Small intestine (tissue), 7 donors: Measurements from ENCODE around the gene SPIC. TPM values are rescaled to one million over a fixed set of nuclear protein-coding genes. Genes with fewer than 3 reads are reported as not detected.
"Not testable (repeated sequence)": the region's sequence is repeated elsewhere in the genome, so short reads cannot be mapped to it uniquely, and the experiment has no call there.

Source experiments
- DNase-seq, 2 donors: peaks; one replicate each; pipeline versions ENCODE4 v3.0.0 to v3.0.0-alpha.2; 2013
- FAIRE-seq: peaks from 2 replicates; lab custom pipeline; 2012; peaks lifted over from hg19 to GRCh38; lab: Jason Lieb, UNC
- H3K27ac ChIP-seq, 3 donors: one replicate each; pipeline ENCODE4 v1.5.1; 2013; ENCODE audit warnings: low read length in 2 of 3, mild to moderate bottlenecking in 2 of 3, control low read depth in 1 of 3, inconsistent platforms in 1 of 3, low read depth in 1 of 3, moderate library complexity in 1 of 3
- H3K27me3 ChIP-seq, 3 donors: one replicate each; pipeline ENCODE4 v1.6.1; 2013; ENCODE audit warnings: low read length in 3 of 3, inconsistent platforms in 1 of 3; ENCODE audit not compliant: control insufficient read depth in 3 of 3, insufficient read depth in 3 of 3
- H3K36me3 ChIP-seq, 3 donors: one replicate each; pipeline ENCODE4 v1.6.1; 2013; ENCODE audit warnings: low read length in 3 of 3, inconsistent platforms in 1 of 3, low read depth in 1 of 3, mild to moderate bottlenecking in 1 of 3, moderate library complexity in 1 of 3; ENCODE audit not compliant: control insufficient read depth in 3 of 3, insufficient read depth in 2 of 3
- H3K4me1 ChIP-seq, 3 donors: one replicate each; pipeline ENCODE4 v1.6.1; 2013; ENCODE audit warnings: low read length in 2 of 3, inconsistent platforms in 1 of 3, low read depth in 1 of 3, mild to moderate bottlenecking in 1 of 3, moderate library complexity in 1 of 3; ENCODE audit not compliant: control insufficient read depth in 3 of 3, insufficient read depth in 2 of 3
- H3K4me3 ChIP-seq, 3 donors: one replicate each; pipeline ENCODE4 v1.5.1; 2013; ENCODE audit warnings: low read length in 3 of 3, control low read depth in 1 of 3, inconsistent platforms in 1 of 3, low read depth in 1 of 3, mild to moderate bottlenecking in 1 of 3, moderate library complexity in 1 of 3
- H3K9me3 ChIP-seq, 2 donors: one replicate each; pipeline ENCODE4 v1.6.1; 2013; ENCODE audit warnings: low read depth in 1 of 2, low read length in 1 of 2; ENCODE audit not compliant: control insufficient read depth in 2 of 2, insufficient read depth in 1 of 2
- WGBS, 3 donors: extraction: QIAGEN DNeasy Blood & Tissue Kit; methylation state at CpG; one replicate each; pipeline ENCODE4 v1.1.7; 2013; 5-methylcytosine and 5-hydroxymethylcytosine counted together
- polyA plus RNA-seq, 4 donors: library from polyadenylated mRNA; stranded (reverse) in 3 of 4; unstranded in 1 of 4; fragments of 200-250 nt in 3 of 4; fragments of 120-200 nt in 1 of 4; gene quantifications; one replicate each; pipeline versions ENCODE4 v1.2.1 to v1.2.3, GENCODE V29; 2013
- donor health status: healthy with polysubstance abuse.
- donor health status: control.
- donor health status: control.
- donor health status: Bipolar disorder and iron deficiency.
- donor health status: healthy.

SPIC gene
- polyA plus RNA-seq, 4 donors = 0.10 to 0.19 TPM; not detected in 2

- FAIRE-seq = no peak
- DNase-seq = no peak
- no peaks in the 10 kb centered on the region for H3K4me1 ChIP-seq
- no peaks in the 10 kb centered on the region for H3K36me3 ChIP-seq
- no peaks in the 10 kb centered on the region for H3K9me3 ChIP-seq
- 81 to 92% (median 87%) methylated on average over 2 of the region's 2 CpGs for WGBS, 3 donors
- peaks cover 0 to 2% (median 0%) of the 10 kb centered on the region in 3 donors for H3K27me3 ChIP-seq
- H3K27ac ChIP-seq = no peak overlapping the region
- H3K4me3 ChIP-seq = no peak overlapping the region
These were observed 4.2 kb upstream of the SPIC start for GRCh38 chr12:101470939-101471338.

GRCh38 chr12:101471878-101472277 lies 3.3 kb upstream of the SPIC start:
- H3K4me1 ChIP-seq, H3K9me3 ChIP-seq, H3K36me3 ChIP-seq, H3K4me3 ChIP-seq, H3K27ac ChIP-seq, FAIRE-seq, DNase-seq, H3K27me3 ChIP-seq: not testable (repeated sequence)
- 92 to 97% (median 96%) methylated on average over 5 of the region's 5 CpGs for WGBS, 3 donors

GRCh38 chr12:101474248-101474647 lies 888 bp upstream of the SPIC start:
- no peak overlapping the region for H3K27ac ChIP-seq
- no peaks in the 10 kb centered on the region for H3K36me3 ChIP-seq
- H3K4me1 ChIP-seq = no peaks in the 10 kb centered on the region
- no peak for DNase-seq
- H3K9me3 ChIP-seq = no peaks in the 10 kb centered on the region
- no peak for FAIRE-seq
- WGBS, 3 donors = 69 to 87% (median 74%) methylated on average over 4 of the region's 4 CpGs
- H3K4me3 ChIP-seq = no peak overlapping the region
- H3K27me3 ChIP-seq = peaks cover 0 to 2% (median 0%) of the 10 kb centered on the region in 3 donors

DNA sequence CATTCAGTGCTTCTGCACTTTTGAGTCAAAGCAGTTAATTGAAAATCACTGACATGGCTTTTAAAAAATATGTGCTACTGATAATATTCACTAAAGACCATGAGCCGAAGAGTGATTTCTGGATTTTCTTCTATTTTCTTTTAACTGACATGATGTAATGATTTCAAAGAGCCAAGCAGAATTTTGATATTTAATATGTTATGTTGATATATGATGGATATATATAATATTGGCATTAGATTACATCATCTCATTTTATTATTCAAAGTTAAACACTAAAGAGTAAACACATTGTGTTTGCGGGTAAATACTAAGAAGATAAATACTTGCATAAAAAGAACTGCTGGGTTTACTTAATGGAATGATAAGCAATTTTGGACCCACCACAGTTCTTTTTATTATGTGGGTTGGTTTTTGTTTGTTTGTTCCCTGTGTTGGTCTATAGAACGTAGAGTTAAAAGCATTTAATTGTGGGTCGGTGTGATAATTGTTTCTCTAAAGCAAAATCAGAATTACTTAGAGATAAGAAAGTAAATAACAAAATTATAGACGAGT lies 692 bp downstream of the SPIC start:
- peaks cover 0 to 2% (median 0%) of the 10 kb centered on the region in 3 donors for H3K27me3 ChIP-seq
- H3K9me3 ChIP-seq = no peaks in the 10 kb centered on the region
- FAIRE-seq (no peak), DNase-seq (no peak)
- 42 to 59% (median 44%) methylated on average over 5 of the region's 5 CpGs for whole genome bisulfite sequencing, 3 donors
- H3K4me3 ChIP-seq = no peak overlapping the region
- H3K36me3 ChIP-seq = no peaks in the 10 kb centered on the region
- H3K27ac ChIP-seq = no peak overlapping the region
- no peaks in the 10 kb centered on the region for H3K4me1 ChIP-seq

- Histone ChIP-seq H3K4me1 (no peaks in the 10 kb centered on the region), H3K27ac (no peak overlapping the region), H3K27me3 (no peaks in the 10 kb centered on the region), H3K36me3 (no peaks in the 10 kb centered on the region), H3K4me3 (no peak overlapping the region), H3K9me3 (no peaks in the 10 kb centered on the region)
- DNase-seq (no peak), FAIRE-seq (no peak)
- WGBS, 3 donors = 54 to 70% (median 59%) methylated on average over 1 of the region's 1 CpG
These were observed 5.7 kb downstream of the SPIC start for GRCh38 chr12:101480849-101481248.

DNA sequence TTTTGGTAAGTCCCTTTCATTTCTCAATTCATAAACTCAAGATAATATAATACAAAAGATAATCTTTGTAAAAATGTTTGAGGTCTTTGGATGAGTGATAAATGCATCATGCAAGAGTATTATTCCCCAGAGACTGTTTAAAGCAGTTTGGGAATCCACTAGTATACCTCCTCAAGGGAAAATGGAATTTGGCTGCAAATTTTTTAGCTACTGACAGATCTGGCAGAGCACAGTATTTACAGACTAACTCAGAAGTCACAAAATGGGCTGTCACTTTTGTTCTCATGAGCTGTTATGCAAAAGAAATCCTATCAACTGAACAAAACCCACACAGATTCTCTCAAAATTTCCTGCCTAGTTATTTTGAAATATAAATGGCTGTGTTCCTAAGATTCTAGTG lies 9.9 kb downstream of the SPIC start:
- H3K27me3 ChIP-seq = no peaks in the 10 kb centered on the region
- DNase-seq (no peak), FAIRE-seq (no peak)
- no peaks in the 10 kb centered on the region for H3K9me3 ChIP-seq
- no peak overlapping the region for H3K4me3 ChIP-seq
- H3K27ac ChIP-seq = no peak overlapping the region
- no peaks in the 10 kb centered on the region for H3K36me3 ChIP-seq
- no peaks in the 10 kb centered on the region for H3K4me1 ChIP-seq

GRCh38 chr12:101488469-101488868 lies 13.3 kb downstream of the SPIC start:
- no peak for DNase-seq
- H3K27me3 ChIP-seq = no peaks in the 10 kb centered on the region
- no peaks in the 10 kb centered on the region for H3K9me3 ChIP-seq
- 58 to 61% (median 59%) methylated on average over 2 of the region's 2 CpGs for WGBS, 3 donors
- no peaks in the 10 kb centered on the region for H3K4me1 ChIP-seq
- FAIRE-seq = no peak
- H3K36me3 ChIP-seq = no peaks in the 10 kb centered on the region
- no peak overlapping the region for H3K4me3 ChIP-seq
- H3K27ac ChIP-seq = no peak overlapping the region

GRCh38 chr12:101490286-101490920 lies 15.3 kb downstream of the SPIC start:
- 2 to 12% (median 2%) methylated on average over 3 of the region's 3 CpGs for WGBS, 3 donors
- FAIRE-seq (no peak), DNase-seq (peak; percentile 71 to 77)
- H3K4me3 ChIP-seq = no peak overlapping the region
- H3K27me3 ChIP-seq = no peaks in the 10 kb centered on the region
- no peak overlapping the region for H3K27ac ChIP-seq
- no peaks in the 10 kb centered on the region for H3K9me3 ChIP-seq
- H3K36me3 ChIP-seq = no peaks in the 10 kb centered on the region
- H3K4me1 ChIP-seq = no peaks in the 10 kb centered on the region

- WGBS, 3 donors = 88 to 100% (median 95%) methylated on average over 1 of the region's 1 CpG
- Histone ChIP-seq H3K27ac (no peak overlapping the region), H3K4me3 (no peak overlapping the region), H3K36me3 (no peaks in the 10 kb centered on the region), H3K9me3 (no peaks in the 10 kb centered on the region), H3K27me3 (no peaks in the 10 kb centered on the region), H3K4me1 (no peaks in the 10 kb centered on the region)
- FAIRE-seq (no peak), DNase-seq (no peak)
These were observed 16.2 kb downstream of the SPIC start for GRCh38 chr12:101491329-101491728.
